Endothelial cell of umbilical vein (primary cell): ENCODE measurements around the gene CTBP2.

Experiments
- CTCF ChIP-seq, 2 donors: IDR thresholded peaks; 1 replicate in 1 of 2; 2 replicates in 1 of 2; pipeline ENCODE4 v1.5.1; 2011; ENCODE audit warnings: low read length in 2 of 2, mild to moderate bottlenecking in 2 of 2, moderate library complexity in 2 of 2, control low read depth in 1 of 2, inconsistent platforms in 1 of 2, low read depth in 1 of 2; ENCODE audit not compliant: insufficient read depth in 1 of 2; ENCODE audit errors: extremely low read depth in 1 of 2
- EZH2 ChIP-seq: IDR thresholded peaks from 2 replicates; pipeline ENCODE4 v1.6.1; 2012; ENCODE audit warnings: borderline replicate concordance, low read depth, mild to moderate bottlenecking, moderate library complexity, low read length, inconsistent platforms; ENCODE audit not compliant: severe bottlenecking
- FOS ChIP-seq: IDR thresholded peaks from 2 replicates; pipeline ENCODE4 v1.6.1; 2011; ENCODE audit warnings: mild to moderate bottlenecking, low read length, moderate library complexity, borderline replicate concordance; ENCODE audit not compliant: insufficient read depth
- GATA2 ChIP-seq: IDR thresholded peaks from 2 replicates; pipeline ENCODE4 v1.7.0; 2011; ENCODE audit warnings: low read depth, mild to moderate bottlenecking, moderate library complexity, mixed read lengths, low read length; ENCODE audit not compliant: insufficient read length, insufficient read depth
- JUN ChIP-seq: IDR thresholded peaks from 2 replicates; pipeline ENCODE4 v1.6.1; 2011; ENCODE audit warnings: borderline replicate concordance, low read depth; ENCODE audit not compliant: insufficient read length, insufficient read depth
- MYC ChIP-seq: IDR thresholded peaks from one replicate; pipeline ENCODE4 v1.6.1; 2011; ENCODE audit warnings: mild to moderate bottlenecking, low read depth, low read length
- POLR2A ChIP-seq: IDR thresholded peaks from 2 replicates; pipeline ENCODE4 v1.6.1; 2012; ENCODE audit warnings: low read depth, mild to moderate bottlenecking, control low read depth, low read length
- POLR2AphosphoS5 ChIP-seq: IDR thresholded peaks from 2 replicates; pipeline ENCODE4 v1.6.1; 2012; ENCODE audit warnings: low read depth, mild to moderate bottlenecking, control low read depth, low read length, moderate library complexity; ENCODE audit not compliant: insufficient read depth
- TF ChIP-seq, protein P1 (sequence below): IDR thresholded peaks from 2 replicates; pipeline ENCODE4 v1.6.1; 2011; ENCODE audit not compliant: insufficient read depth, insufficient read length

DNA sequence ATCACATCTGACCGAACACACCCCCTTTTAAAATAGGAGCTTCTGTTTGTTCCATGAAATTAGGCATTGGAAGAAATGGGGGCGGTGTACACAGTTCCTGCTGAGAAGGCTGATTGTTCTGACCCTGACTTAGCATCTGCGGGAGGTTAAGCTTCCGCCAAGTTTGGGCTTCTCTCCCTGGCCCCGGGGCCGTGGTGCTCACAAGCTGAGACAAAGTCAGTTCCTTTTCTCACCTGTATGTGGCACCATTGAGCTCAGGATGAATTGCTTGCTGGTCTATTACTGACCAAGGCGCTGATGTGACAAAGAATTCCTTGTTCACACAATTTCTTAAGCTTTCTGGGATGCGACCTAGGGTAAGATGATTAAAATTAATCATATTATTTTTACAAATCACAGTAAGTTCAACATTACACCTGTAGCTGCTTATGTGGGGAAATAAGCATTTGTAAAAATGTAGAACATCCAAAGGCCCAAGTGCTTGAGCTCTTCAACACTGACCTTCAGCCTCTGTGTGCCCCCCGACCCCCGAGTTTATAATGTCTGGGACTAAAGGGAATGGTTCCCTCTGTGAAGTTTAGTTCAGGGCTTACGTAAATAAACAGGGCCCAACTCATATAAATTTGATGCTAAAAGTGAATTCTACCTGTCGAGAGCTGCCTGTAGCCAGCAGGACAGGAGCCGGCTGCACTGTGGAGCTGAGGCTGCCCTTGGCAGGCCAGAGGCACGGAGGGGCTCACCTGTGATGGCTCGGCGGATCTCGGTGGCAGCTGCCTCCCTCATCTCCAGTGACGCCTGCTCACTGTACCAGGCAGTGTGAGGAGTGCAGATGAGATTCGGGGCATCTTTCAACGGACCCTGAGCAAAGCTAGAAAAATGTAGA is 167.7 kb downstream of the CTBP2 start:
- TF ChIP-seq CTCF (IDR thresholded peaks at IDR 0.05; ENCODE audit: extremely low read depth in 1 of 2, insufficient read depth in 1 of 2, low read depth in 1 of 2, low read length in 2 of 2): peak; percentile 45 to 55
- no peak for TF ChIP-seq POLR2AphosphoS5
- TF ChIP-seq POLR2A: no peak
- TF ChIP-seq, protein P1, sequence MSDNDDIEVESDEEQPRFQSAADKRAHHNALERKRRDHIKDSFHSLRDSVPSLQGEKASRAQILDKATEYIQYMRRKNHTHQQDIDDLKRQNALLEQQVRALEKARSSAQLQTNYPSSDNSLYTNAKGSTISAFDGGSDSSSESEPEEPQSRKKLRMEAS: no peak
- TF ChIP-seq MYC: no peak
- no peak for TF ChIP-seq EZH2
- TF ChIP-seq GATA2: no peak
- no peak for TF ChIP-seq JUN
- no peak for TF ChIP-seq FOS
